Choroid plexus epithelial cell (primary cell): ENCODE results near the gene UBR3.

ENCODE experiments used
- DNase-seq: peaks from one replicate; pipeline ENCODE4 v3.0.0-alpha.2; 2010; ENCODE audit warnings: low read depth
- H3K4me3 ChIP-seq: 2 replicates; pipeline ENCODE4 v1.5.1; 2011; ENCODE audit warnings: low read depth, mild to moderate bottlenecking, control low read depth, low read length, moderate library complexity
- CTCF ChIP-seq: conservative IDR thresholded peaks from 2 replicates; pipeline ENCODE4 v1.5.1; 2011; ENCODE audit warnings: low read depth, mild to moderate bottlenecking, control low read depth, inconsistent platforms, low read length, moderate library complexity

The UBR3 gene

GRCh38 chr2:169823996-169824372 lies 3.3 kb upstream of the UBR3 start:
- no peak for TF ChIP-seq CTCF
- H3K4me3 ChIP-seq, result peak overlapping the region; percentile 93
- no peak for DNase-seq

GRCh38 chr2:169824373-169825333 lies 2.6 kb upstream of the UBR3 start, which contains the start of gene METTL5:
Gene METTL5, minus strand, starts transcription at chr2:169824905. Its CDS starts 308 bp downstream, at chr2:169824597.
- peak within 1 kb of the TSS; percentile 93 for H3K4me3 ChIP-seq
- peak; percentile 80 for DNase-seq

GRCh38 chr2:169828141-169828811 lies 1.0 kb downstream of the UBR3 start:
- peak overlapping the region; percentile 92 for H3K4me3 ChIP-seq
- peak; percentile 64 for DNase-seq
- no peak for TF ChIP-seq CTCF

More at GRCh38 chr2:169824373-169825333, 2.6 kb upstream of the UBR3 start, which contains the start of gene METTL5:
- peak; percentile 67 for TF ChIP-seq CTCF

GRCh38 chr2:169834401-169834800 lies 7.1 kb downstream of the UBR3 start:
- DNase-seq, result no peak
- no peak overlapping the region for H3K4me3 ChIP-seq
- no peak for TF ChIP-seq CTCF

- no peak overlapping the region for H3K4me3 ChIP-seq
- TF ChIP-seq CTCF, result no peak
- DNase-seq, result no peak
Measured at GRCh38 chr2:169838743-169839489, 11.7 kb downstream of the UBR3 start.

- peak; percentile 52 for DNase-seq
- no peak for TF ChIP-seq CTCF
- no peak overlapping the region for H3K4me3 ChIP-seq
Measured at GRCh38 chr2:169839954-169840746, 12.9 kb downstream of the UBR3 start.
